Urinary bladder (tissue), 4 donors: ENCODE results near the gene LIN9. TPM values are rescaled to one million over a fixed set of nuclear protein-coding genes. Genes with fewer than 3 reads are reported as not detected.

Experiments
- DNase-seq: peaks from one replicate; pipeline ENCODE4 v3.0.0-alpha.2; 2015; ENCODE audit errors: extremely low spot score
- H3K27ac ChIP-seq: one replicate; pipeline ENCODE4 v1.5.1; 2013; ENCODE audit warnings: low read depth, mild to moderate bottlenecking, moderate library complexity
- H3K36me3 ChIP-seq: one replicate; pipeline ENCODE4 v1.6.1; 2013; ENCODE audit warnings: mild to moderate bottlenecking, moderate library complexity; ENCODE audit not compliant: insufficient read depth
- H3K4me1 ChIP-seq: one replicate; pipeline ENCODE4 v1.6.1; 2013; ENCODE audit warnings: mild to moderate bottlenecking, moderate library complexity; ENCODE audit not compliant: insufficient read depth
- H3K4me3 ChIP-seq: one replicate; pipeline ENCODE4 v1.5.1; 2013; ENCODE audit warnings: low read depth, low read length
- WGBS: extraction: QIAGEN DNeasy Blood & Tissue Kit; methylation state at CpG from one replicate; pipeline ENCODE4 v1.1.7; 2013; 5-methylcytosine and 5-hydroxymethylcytosine counted together
- polyA plus RNA-seq: library from polyadenylated mRNA; stranded (reverse); fragments of 200-250 nt; gene quantifications from one replicate; pipeline ENCODE4 v1.2.3, GENCODE V29; 2013
- total RNA-seq: library from RNA; depleted of rRNA; stranded (reverse); fragments of >200 nt; gene quantifications from one replicate; pipeline ENCODE4 v1.2.3, GENCODE V29; 2014
- donor health status: healthy with polysubstance abuse.
- donor health status: healthy.

The LIN9 gene
- total and polyA plus RNA-seq, 2 donors, result 2.9 to 11.3 TPM

- Histone ChIP-seq H3K4me3 (peak overlapping the region; percentile 80), H3K4me1 (no peaks in the 10 kb centered on the region), H3K36me3 (no peaks in the 10 kb centered on the region), H3K27ac (no peak overlapping the region)
- no peak for DNase-seq
- WGBS, result 22% methylated on average over 14 of the region's 14 CpGs
These were observed 123.6 kb downstream of the LIN9 start for GRCh38 chr1:226185141-226186036.

DNA sequence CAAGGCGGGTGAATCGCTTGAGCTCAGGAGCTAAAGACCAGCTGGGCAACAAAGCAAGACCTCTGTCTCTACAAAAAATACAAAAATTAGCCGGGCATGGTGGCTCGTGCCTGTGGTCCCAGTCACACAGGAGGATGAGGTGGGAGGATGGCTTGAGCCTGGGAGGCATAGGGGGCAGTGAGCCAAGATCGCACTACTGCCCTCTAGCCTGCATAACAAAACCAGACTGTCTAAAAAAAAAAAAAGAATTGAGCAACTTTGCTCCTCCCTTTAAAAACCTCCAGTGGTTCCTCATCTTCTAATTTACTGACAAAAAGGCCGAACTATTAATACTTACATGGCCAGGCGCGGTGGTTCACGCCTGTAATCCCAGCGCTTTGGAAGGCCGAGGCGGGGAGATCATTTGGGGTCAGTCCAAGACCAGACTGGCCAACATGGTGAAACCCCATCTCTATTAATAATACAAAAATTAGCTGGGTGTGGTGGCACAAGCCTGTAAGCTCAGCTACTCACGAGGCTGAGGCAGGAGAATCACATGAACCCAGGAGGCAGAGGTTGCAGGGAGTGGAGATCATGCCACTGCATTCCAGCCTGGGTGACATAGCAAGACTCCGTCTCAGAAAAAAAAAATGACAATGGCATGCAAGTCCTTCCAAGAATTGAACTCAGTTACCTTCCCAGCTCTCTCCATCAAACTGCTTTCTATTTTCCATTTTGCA, 126.8 kb downstream of the LIN9 start:
- Histone ChIP-seq H3K27ac (no peak overlapping the region), H3K4me3 (no peak overlapping the region), H3K4me1 (no peaks in the 10 kb centered on the region), H3K36me3 (no peaks in the 10 kb centered on the region)
- 75% methylated on average over 14 of the region's 14 CpGs for WGBS
- no peak for DNase-seq

Other genes starting within 250 kb of the LIN9 start
- 430 TPM for gene H3-3A, start 246.4 kb downstream of the LIN9 start, total RNA-seq
- 519 TPM for gene H3-3A, start 246.4 kb downstream of the LIN9 start, polyA plus RNA-seq
- 77.0 TPM for gene ACBD3, start 122.4 kb downstream of the LIN9 start, total RNA-seq
- gene ACBD3, start 122.4 kb downstream of the LIN9 start, polyA plus RNA-seq, result 18.9 TPM
- gene MIXL1, start 85.5 kb downstream of the LIN9 start, total RNA-seq, result not detected
- gene MIXL1, start 85.5 kb downstream of the LIN9 start, polyA plus RNA-seq, result 0.05 TPM
- gene PARP1, start 98.9 kb upstream of the LIN9 start, total RNA-seq, result 58.4 TPM
- gene PARP1, start 98.9 kb upstream of the LIN9 start, polyA plus RNA-seq, result 60.7 TPM
- 2.5 TPM for gene STUM, start 239.6 kb upstream of the LIN9 start, total RNA-seq
- 18.8 TPM for gene STUM, start 239.6 kb upstream of the LIN9 start, polyA plus RNA-seq